ENCODE data around the gene ATP2C2.

The ATP2C2 gene

GRCh38 chr16:84367297-84367680, 1.0 kb upstream of the ATP2C2 start:
- H3K27ac ChIP-seq (replicated peaks) = no peak overlapping the region
- TF ChIP-seq GABPA (IDR thresholded peaks at IDR 0.05; ENCODE audit: low read depth) (no peak), POLR2AphosphoS5 (IDR thresholded peaks at IDR 0.05; ENCODE audit: low read depth) (no peak), CTCF (IDR thresholded peaks at IDR 0.05; ENCODE audit: insufficient read depth, low read length) (no peak), SPI1 (IDR thresholded peaks at IDR 0.05; ENCODE audit: borderline replicate concordance, low read depth) (peak; percentile 28; the same call in 1 of the 2 replicates)
- TF ChIP-seq, protein P1, sequence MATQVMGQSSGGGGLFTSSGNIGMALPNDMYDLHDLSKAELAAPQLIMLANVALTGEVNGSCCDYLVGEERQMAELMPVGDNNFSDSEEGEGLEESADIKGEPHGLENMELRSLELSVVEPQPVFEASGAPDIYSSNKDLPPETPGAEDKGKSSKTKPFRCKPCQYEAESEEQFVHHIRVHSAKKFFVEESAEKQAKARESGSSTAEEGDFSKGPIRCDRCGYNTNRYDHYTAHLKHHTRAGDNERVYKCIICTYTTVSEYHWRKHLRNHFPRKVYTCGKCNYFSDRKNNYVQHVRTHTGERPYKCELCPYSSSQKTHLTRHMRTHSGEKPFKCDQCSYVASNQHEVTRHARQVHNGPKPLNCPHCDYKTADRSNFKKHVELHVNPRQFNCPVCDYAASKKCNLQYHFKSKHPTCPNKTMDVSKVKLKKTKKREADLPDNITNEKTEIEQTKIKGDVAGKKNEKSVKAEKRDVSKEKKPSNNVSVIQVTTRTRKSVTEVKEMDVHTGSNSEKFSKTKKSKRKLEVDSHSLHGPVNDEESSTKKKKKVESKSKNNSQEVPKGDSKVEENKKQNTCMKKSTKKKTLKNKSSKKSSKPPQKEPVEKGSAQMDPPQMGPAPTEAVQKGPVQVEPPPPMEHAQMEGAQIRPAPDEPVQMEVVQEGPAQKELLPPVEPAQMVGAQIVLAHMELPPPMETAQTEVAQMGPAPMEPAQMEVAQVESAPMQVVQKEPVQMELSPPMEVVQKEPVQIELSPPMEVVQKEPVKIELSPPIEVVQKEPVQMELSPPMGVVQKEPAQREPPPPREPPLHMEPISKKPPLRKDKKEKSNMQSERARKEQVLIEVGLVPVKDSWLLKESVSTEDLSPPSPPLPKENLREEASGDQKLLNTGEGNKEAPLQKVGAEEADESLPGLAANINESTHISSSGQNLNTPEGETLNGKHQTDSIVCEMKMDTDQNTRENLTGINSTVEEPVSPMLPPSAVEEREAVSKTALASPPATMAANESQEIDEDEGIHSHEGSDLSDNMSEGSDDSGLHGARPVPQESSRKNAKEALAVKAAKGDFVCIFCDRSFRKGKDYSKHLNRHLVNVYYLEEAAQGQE (IDR thresholded peaks at IDR 0.05; ENCODE audit: insufficient replicate concordance, low read depth) = no peak
- DNase-seq (ENCODE audit: low read depth in 1 of 2, low spot score in 1 of 2) = peak in 1 of 2 experiments; percentile 9
- no peak overlapping the region for H3K4me3 ChIP-seq (replicated peaks; ENCODE audit: insufficient read depth, low read length)
- H3K27me3 ChIP-seq (ENCODE audit: insufficient read depth, poor library complexity, severe bottlenecking) = peaks cover 27% of the 10 kb centered on the region

DNA sequence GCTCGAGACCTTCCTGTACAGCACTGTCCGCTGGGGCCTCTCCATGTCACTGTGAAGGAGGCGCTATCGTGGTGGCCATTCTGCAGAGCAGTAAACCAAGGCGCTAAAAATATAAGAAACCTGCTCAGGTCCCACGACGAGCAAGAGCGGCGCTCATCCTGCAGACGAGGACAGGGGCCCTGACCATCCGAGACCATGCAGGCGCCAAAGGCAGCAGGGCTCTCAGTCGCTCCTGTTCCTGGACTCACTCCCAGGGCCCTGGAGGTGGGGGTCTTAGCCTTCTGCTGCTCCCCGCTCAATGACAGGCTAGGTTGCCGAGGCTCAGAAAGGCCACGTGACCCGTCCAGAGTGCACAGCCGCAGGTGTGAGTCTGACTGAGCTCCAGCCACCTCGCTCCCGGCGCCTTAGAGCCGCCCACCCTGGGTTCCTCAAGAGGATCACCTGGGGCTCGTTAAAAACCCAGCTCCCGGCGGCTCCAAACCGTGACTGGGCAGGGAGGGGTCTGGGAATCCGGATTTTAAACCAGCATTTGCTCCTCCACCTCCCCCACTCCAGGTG, 509 bp upstream of the ATP2C2 start:
- no peak for DNase-seq (ENCODE audit: low read depth in 1 of 2, low spot score in 1 of 2)
- no peak for TF ChIP-seq GABPA (IDR thresholded peaks at IDR 0.05; ENCODE audit: low read depth)
- H3K27me3 ChIP-seq (ENCODE audit: insufficient read depth, poor library complexity, severe bottlenecking) = peaks cover 27% of the 10 kb centered on the region
- no peak overlapping the region for H3K4me3 ChIP-seq (replicated peaks; ENCODE audit: insufficient read depth, low read length)
- H3K27ac ChIP-seq (replicated peaks) = no peak overlapping the region

GRCh38 chr16:84369105-84369504, 767 bp downstream of the ATP2C2 start:
- TF ChIP-seq, protein P1 (IDR thresholded peaks at IDR 0.05; ENCODE audit: insufficient replicate concordance, low read depth) = no peak
- DNase-seq (ENCODE audit: low read depth in 1 of 2, low spot score in 1 of 2) = no peak
- Histone ChIP-seq H3K27ac (replicated peaks) (no peak overlapping the region), H3K4me3 (replicated peaks; ENCODE audit: insufficient read depth, low read length) (no peak overlapping the region), H3K27me3 (ENCODE audit: insufficient read depth, poor library complexity, severe bottlenecking) (peaks cover 27% of the 10 kb centered on the region)

DNA sequence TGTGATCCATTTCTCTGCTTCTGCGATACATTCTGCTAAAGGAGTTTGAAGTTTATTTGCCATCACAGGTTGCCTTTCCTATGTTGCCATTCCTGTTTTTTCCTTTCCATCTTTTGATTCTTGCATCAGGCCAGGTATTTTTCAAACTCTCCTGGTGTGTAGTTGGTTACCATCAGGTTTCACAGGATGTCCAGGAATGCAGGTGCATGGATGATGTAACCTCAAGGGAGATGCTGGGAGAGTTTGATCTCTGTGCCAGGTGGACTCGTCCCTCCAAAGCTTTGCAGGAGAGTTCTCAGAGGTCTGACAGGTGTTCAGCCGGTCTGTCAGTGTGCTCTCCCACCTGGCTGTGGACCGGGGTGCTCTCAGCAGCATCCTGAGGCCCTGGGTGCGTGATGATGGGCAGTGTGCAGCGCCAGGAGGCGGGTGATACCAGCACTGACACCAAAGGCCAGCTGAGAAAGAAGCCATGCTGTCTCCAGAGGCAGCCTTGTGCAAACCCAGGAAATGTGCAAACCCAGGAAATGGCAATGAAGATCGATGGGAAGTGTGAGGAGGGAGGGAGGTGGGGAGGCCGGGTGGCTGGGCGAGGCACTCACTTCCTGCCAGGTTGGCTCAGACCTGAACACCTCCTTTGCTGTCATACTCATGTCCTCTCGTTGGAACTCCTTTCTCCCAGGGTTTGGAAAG, 1.7 kb downstream of the ATP2C2 start:
- DNase-seq (ENCODE audit: low read depth in 1 of 2, low spot score in 1 of 2) = peak in 1 of 2 experiments; percentile 21
- no peak overlapping the region for H3K27ac ChIP-seq (replicated peaks)
- H3K27me3 ChIP-seq (ENCODE audit: insufficient read depth, poor library complexity, severe bottlenecking) = peaks cover 27% of the 10 kb centered on the region
- no peak overlapping the region for H3K4me3 ChIP-seq (replicated peaks; ENCODE audit: insufficient read depth, low read length)
- TF ChIP-seq, protein P1 (IDR thresholded peaks at IDR 0.05; ENCODE audit: insufficient replicate concordance, low read depth) = no peak
- TF ChIP-seq CTCF (IDR thresholded peaks at IDR 0.05; ENCODE audit: insufficient read depth, low read length) (no peak), GABPA (IDR thresholded peaks at IDR 0.05; ENCODE audit: low read depth) (no peak), POLR2AphosphoS5 (IDR thresholded peaks at IDR 0.05; ENCODE audit: low read depth) (no peak), SPI1 (IDR thresholded peaks at IDR 0.05; ENCODE audit: borderline replicate concordance, low read depth) (no peak)

Data from HL-60 (cell line).